ENCODE results near the gene CSRNP3. TPM values are rescaled to one million over a fixed set of nuclear protein-coding genes. Genes with fewer than 3 reads are reported as not detected.

Gene CSRNP3
- total RNA-seq, 1 donor from 2014 or later: 31.2 TPM

DNA sequence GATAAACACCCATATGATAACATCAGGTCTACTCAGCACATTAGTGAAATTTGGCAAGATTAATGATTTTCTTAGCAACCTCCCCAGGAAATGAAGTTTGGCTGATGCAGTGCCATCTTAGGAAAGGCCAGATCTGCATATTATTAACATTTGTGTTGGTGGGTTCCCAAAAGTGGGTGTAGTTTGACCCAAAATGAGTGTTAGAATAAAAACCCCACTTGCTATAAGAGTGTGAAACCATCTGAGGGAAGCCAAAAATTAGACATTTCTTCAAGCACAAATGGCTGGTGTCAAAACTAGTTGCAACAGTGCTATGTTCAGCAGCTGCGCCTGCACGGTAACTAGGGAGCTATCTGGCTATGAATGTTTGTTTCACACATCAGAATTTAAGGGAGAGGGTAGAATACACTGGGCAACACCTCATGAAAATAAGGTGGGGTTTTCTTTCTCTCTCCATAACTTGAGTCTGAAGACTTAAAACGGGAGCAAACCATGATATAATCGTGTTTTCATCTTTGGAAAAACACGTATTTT lies 15.9 kb upstream of the CSRNP3 start:
- Mint-ChIP-seq H3K27me3 (ENCODE audit: low read depth) (no peaks in the 10 kb centered on the region), H3K9me3 (peaks cover 23% of the 10 kb centered on the region), H3K4me1 (peaks cover 13% of the 10 kb centered on the region), H3K36me3 (peaks cover 2% of the 10 kb centered on the region), H3K4me3 (no peak overlapping the region), H3K27ac (no peak overlapping the region)
- no peak for DNase-seq (ENCODE audit: low spot score in 2 of 2, unreplicated experiment in 2 of 2)
- TF ChIP-seq, protein P1, sequence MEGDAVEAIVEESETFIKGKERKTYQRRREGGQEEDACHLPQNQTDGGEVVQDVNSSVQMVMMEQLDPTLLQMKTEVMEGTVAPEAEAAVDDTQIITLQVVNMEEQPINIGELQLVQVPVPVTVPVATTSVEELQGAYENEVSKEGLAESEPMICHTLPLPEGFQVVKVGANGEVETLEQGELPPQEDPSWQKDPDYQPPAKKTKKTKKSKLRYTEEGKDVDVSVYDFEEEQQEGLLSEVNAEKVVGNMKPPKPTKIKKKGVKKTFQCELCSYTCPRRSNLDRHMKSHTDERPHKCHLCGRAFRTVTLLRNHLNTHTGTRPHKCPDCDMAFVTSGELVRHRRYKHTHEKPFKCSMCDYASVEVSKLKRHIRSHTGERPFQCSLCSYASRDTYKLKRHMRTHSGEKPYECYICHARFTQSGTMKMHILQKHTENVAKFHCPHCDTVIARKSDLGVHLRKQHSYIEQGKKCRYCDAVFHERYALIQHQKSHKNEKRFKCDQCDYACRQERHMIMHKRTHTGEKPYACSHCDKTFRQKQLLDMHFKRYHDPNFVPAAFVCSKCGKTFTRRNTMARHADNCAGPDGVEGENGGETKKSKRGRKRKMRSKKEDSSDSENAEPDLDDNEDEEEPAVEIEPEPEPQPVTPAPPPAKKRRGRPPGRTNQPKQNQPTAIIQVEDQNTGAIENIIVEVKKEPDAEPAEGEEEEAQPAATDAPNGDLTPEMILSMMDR (IDR thresholded peaks at IDR 0.05; ENCODE audit: unreplicated experiment): no peak

DNA sequence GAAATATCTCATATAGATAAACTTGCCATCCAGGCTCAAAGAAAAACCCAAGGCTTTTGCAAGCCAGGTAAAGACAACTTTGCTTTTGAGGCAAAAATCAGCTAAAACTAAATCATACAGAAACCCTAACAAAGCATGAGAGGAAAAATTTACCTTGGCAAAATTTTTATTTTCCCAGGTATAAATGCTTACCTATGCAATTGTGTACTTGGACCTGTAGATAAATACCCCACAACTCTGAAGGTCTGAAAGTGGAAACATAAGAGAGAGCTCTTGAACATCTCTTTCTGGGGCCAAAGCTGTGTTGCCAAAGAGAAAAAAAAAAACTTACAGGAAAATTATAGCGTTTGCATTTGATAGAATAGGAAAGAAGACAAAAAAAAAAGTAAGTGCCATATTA lies 14.6 kb upstream of the CSRNP3 start:
- Mint-ChIP-seq H3K27ac (no peak overlapping the region), H3K9me3 (peaks cover 33% of the 10 kb centered on the region), H3K4me1 (peaks cover 13% of the 10 kb centered on the region), H3K4me3 (no peak overlapping the region), H3K36me3 (peaks cover 2% of the 10 kb centered on the region), H3K27me3 (ENCODE audit: low read depth) (no peaks in the 10 kb centered on the region)
- TF ChIP-seq, protein P1 (IDR thresholded peaks at IDR 0.05; ENCODE audit: unreplicated experiment): no peak
- no peak for DNase-seq (ENCODE audit: low spot score in 2 of 2, unreplicated experiment in 2 of 2)

DNA sequence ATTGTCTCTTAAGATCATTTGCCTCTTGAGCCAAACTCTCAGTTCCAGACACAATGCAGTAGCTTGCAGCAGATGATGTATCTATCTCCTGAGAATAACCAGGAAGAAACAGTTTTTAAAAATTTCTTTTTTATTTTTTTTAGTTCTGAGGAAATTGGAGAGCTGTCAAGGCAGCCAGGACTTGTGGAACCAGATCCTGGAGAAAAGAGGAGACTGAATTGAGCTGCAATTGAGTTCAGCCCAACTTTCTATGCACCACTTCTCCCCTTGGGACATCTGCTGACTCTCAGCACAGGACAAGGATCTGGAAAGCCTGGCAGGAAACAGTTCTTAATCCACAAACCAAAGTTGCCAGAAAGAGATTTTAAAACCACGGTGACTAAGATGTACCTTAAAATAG lies 13.5 kb upstream of the CSRNP3 start:
- peaks cover 7% of the 10 kb centered on the region for H3K4me1 Mint-ChIP-seq
- H3K4me3 Mint-ChIP-seq: no peak overlapping the region
- H3K36me3 Mint-ChIP-seq: peaks cover 2% of the 10 kb centered on the region
- TF ChIP-seq, protein P1 (IDR thresholded peaks at IDR 0.05; ENCODE audit: unreplicated experiment): no peak
- H3K27ac Mint-ChIP-seq: no peak overlapping the region
- peaks cover 33% of the 10 kb centered on the region for H3K9me3 Mint-ChIP-seq
- no peak for DNase-seq (ENCODE audit: low spot score in 2 of 2, unreplicated experiment in 2 of 2)
- H3K27me3 Mint-ChIP-seq (ENCODE audit: low read depth): no peaks in the 10 kb centered on the region

DNA sequence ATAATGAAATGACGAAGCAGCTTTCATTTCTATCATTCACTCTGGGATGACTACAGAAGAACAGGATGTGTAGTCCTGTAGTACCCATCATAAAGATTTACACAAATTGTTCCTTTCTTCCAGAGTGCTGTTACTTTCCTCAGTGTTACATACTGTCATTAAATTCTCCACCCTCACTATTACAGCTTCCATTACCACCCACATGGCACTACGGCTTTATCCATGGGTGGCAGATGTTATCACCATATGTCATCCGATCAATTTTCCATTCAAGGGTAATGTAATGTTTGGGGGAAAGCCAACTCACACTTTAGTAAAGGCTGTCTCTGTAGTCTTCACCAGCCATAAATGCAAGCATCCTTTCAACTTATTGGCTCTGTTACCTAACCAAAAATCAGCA lies 7.1 kb upstream of the CSRNP3 start:
- H3K27me3 Mint-ChIP-seq (ENCODE audit: low read depth): no peaks in the 10 kb centered on the region
- H3K27ac Mint-ChIP-seq: no peak overlapping the region
- H3K4me3 Mint-ChIP-seq: no peak overlapping the region
- TF ChIP-seq, protein P1 (IDR thresholded peaks at IDR 0.05; ENCODE audit: unreplicated experiment): no peak
- no peaks in the 10 kb centered on the region for H3K36me3 Mint-ChIP-seq
- H3K4me1 Mint-ChIP-seq: no peaks in the 10 kb centered on the region
- H3K9me3 Mint-ChIP-seq: peaks cover 20% of the 10 kb centered on the region
- no peak for DNase-seq (ENCODE audit: low spot score in 2 of 2, unreplicated experiment in 2 of 2)

DNA sequence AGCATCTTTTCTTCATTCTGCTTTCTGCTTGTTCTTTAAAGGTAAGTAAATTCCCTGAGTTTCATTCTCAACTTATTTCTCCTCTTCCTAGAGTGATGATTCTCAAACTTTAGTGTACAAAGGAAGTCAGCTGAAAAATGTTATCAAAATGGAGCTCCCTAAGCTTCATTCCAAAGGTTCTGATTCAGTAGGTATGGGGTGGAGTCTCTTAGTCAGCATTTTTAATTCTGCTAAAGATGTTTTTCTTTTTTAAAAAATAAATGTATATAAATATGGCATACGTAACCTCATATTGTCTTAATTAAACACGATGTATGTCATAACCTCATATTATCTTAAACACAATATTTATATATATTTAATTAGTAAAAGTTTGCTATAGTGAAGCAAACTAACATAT lies 3.1 kb upstream of the CSRNP3 start:
- H3K4me3 Mint-ChIP-seq: no peak overlapping the region

More for the DNA sequence above, 3.1 kb upstream of the CSRNP3 start:
- peaks cover 20% of the 10 kb centered on the region for H3K4me1 Mint-ChIP-seq
- no peaks in the 10 kb centered on the region for H3K36me3 Mint-ChIP-seq
- DNase-seq (ENCODE audit: low spot score in 2 of 2, unreplicated experiment in 2 of 2): no peak
- no peak overlapping the region for H3K27ac Mint-ChIP-seq
- no peaks in the 10 kb centered on the region for H3K9me3 Mint-ChIP-seq
- H3K27me3 Mint-ChIP-seq (ENCODE audit: low read depth): no peaks in the 10 kb centered on the region
- TF ChIP-seq, protein P1 (IDR thresholded peaks at IDR 0.05; ENCODE audit: unreplicated experiment): no peak
